GM23248 (cell line): ENCODE measurements around the gene GARNL3.

Source experiments
- EZH2 ChIP-seq: fragments of 200-600 bp; sonication (generic); IDR thresholded peaks from 2 replicates; pipeline ENCODE4 v1.6.1; 2018; ENCODE audit warnings: antibody characterized with exemption, mild to moderate bottlenecking; ENCODE audit not compliant: insufficient read depth, poor library complexity, severe bottlenecking
- EZH2phosphoT487 ChIP-seq: fragments of 200-600 bp; sonication (generic); IDR thresholded peaks from 2 replicates; pipeline ENCODE4 v1.6.1; 2018; ENCODE audit warnings: antibody characterized with exemption, moderate library complexity, mild to moderate bottlenecking, low read depth; ENCODE audit not compliant: insufficient read depth

DNA sequence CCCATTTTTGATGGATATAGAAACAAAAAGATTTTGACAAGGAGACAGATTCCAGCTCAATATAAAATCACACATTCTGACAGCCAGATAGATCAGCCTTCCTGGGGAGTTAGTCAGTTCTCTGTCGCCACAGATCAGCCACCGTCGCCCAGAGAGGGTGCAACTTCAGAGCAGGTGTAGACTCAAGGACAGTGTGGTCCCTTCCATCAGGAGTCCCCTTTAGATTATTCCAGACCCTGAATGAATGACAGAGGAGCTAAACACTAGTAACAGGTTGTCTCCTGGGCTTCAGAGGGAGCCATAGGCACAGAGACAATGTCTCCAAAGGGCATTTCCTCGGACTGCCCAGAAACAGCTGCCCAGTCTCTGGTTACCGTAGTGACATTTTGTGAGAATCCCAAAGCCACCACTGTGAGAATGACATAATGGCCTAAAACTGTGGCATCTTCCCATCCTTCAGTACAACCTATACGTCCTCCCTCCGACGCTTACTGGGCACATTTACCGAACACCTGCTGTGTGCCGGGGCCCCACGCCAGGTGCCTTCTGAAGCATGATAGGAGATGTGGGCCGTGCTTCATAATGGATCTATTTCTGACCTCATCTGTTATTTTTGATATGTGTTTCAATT is 85.0 kb downstream of the GARNL3 start:
- no peak for TF ChIP-seq EZH2
- no peak for TF ChIP-seq EZH2phosphoT487
